Bladder microvascular endothelial cell (primary cell): ENCODE measurements around the gene DIAPH3. TPM values are rescaled to one million over a fixed set of nuclear protein-coding genes. Genes with fewer than 3 reads are reported as not detected.

ENCODE experiments used
- total RNA-seq: library from RNA; depleted of rRNA; stranded (reverse); fragments of >200 nt; gene quantifications from 2 replicates; pipeline ENCODE4 v1.2.3, GENCODE V29; 2014

The DIAPH3 gene, protein sequence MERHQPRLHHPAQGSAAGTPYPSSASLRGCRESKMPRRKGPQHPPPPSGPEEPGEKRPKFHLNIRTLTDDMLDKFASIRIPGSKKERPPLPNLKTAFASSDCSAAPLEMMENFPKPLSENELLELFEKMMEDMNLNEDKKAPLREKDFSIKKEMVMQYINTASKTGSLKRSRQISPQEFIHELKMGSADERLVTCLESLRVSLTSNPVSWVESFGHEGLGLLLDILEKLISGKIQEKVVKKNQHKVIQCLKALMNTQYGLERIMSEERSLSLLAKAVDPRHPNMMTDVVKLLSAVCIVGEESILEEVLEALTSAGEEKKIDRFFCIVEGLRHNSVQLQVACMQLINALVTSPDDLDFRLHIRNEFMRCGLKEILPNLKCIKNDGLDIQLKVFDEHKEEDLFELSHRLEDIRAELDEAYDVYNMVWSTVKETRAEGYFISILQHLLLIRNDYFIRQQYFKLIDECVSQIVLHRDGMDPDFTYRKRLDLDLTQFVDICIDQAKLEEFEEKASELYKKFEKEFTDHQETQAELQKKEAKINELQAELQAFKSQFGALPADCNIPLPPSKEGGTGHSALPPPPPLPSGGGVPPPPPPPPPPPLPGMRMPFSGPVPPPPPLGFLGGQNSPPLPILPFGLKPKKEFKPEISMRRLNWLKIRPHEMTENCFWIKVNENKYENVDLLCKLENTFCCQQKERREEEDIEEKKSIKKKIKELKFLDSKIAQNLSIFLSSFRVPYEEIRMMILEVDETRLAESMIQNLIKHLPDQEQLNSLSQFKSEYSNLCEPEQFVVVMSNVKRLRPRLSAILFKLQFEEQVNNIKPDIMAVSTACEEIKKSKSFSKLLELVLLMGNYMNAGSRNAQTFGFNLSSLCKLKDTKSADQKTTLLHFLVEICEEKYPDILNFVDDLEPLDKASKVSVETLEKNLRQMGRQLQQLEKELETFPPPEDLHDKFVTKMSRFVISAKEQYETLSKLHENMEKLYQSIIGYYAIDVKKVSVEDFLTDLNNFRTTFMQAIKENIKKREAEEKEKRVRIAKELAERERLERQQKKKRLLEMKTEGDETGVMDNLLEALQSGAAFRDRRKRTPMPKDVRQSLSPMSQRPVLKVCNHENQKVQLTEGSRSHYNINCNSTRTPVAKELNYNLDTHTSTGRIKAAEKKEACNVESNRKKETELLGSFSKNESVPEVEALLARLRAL
- total RNA-seq, result 8.9 and 11.9 TPM in 2 replicates

DNA sequence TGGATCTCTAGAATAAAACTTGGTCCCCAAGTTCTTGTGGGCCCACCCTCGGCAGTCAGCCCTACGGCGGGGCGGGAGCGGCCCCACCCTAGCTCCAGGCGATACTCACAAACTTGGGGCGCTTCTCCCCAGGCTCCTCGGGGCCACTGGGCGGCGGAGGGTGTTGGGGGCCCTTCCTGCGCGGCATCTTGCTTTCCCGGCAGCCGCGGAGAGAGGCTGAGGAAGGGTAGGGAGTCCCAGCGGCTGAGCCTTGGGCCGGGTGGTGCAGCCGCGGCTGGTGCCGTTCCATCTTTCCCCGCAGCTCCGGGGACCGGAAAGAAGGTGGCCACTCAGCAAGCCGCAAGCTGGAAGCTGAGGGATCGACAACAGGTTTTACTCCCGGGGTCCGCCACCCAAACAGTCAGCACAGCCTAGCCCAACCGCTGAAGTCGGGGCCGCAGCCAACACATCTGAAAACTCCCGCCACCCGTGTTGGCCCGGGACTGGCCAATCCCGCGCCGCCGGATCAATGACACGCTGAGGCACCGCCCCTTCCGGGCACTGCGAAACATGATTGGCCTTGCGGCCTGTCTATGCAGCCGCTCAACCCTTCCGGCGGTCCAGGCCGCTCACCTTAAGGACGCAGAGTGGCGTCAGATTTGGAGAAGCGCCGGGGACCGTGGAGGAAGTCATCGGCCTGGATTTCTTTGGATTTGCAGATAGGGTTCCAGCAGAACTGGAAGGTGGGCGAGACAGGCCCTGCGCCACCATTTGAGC lies at the start of gene DIAPH3:
TSS of gene DIAPH3 (minus strand) at position 451 of the 756 bp plus-strand sequence. CDS start at position 289, 162 bp downstream.

Other genes starting within 250 kb of the DIAPH3 start
- gene TDRD3, start 233.3 kb upstream of the DIAPH3 start, total RNA-seq, result 8.6 and 12.4 TPM in 2 replicates